Activated CD4-positive, alpha-beta T cell treated with anti-CD3 and anti-CD28 coated beads, Interleukin-2, amount 50 U/mL, for 1 hour (primary cell): ENCODE results near the gene MYH15.

Experiments used
- DNase-seq: peaks from one replicate; pipeline ENCODE4 v3.0.0-alpha.2; 2020

The MYH15 gene

GRCh38 chr3:108410531-108410984 is 99.8 kb downstream of the MYH15 start:
- no peak for DNase-seq

- no peak for DNase-seq
Observed at GRCh38 chr3:108409800-108410178, 100.6 kb downstream of the MYH15 start.

- DNase-seq = no peak
Observed at GRCh38 chr3:108408883-108409799, 101.3 kb downstream of the MYH15 start.

- DNase-seq = no peak
Observed at GRCh38 chr3:108407886-108408285, 102.5 kb downstream of the MYH15 start.

- DNase-seq = no peak
Observed at GRCh38 chr3:108406661-108407206, 103.7 kb downstream of the MYH15 start.

GRCh38 chr3:108406063-108406660 is 104.2 kb downstream of the MYH15 start:
- DNase-seq = no peak

GRCh38 chr3:108404368-108404767 is 106.0 kb downstream of the MYH15 start:
- DNase-seq = no peak

GRCh38 chr3:108403686-108404345 is 106.6 kb downstream of the MYH15 start:
- no peak for DNase-seq

GRCh38 chr3:108403198-108403597 is 107.2 kb downstream of the MYH15 start:
- DNase-seq = no peak

- no peak for DNase-seq
Observed at GRCh38 chr3:108401836-108402235, 108.6 kb downstream of the MYH15 start.

GRCh38 chr3:108398510-108398909 is 111.9 kb downstream of the MYH15 start:
- no peak for DNase-seq

GRCh38 chr3:108396336-108396735 is 114.1 kb downstream of the MYH15 start:
- no peak for DNase-seq

- DNase-seq = no peak
Observed at GRCh38 chr3:108394563-108394962, 115.8 kb downstream of the MYH15 start.

- no peak for DNase-seq
Observed at GRCh38 chr3:108394016-108394415, 116.4 kb downstream of the MYH15 start.

GRCh38 chr3:108393128-108393900 is 117.1 kb downstream of the MYH15 start:
- no peak for DNase-seq

- no peak for DNase-seq
Observed at GRCh38 chr3:108391917-108392593, 118.3 kb downstream of the MYH15 start.

- no peak for DNase-seq
Observed at GRCh38 chr3:108389372-108389771, 121.0 kb downstream of the MYH15 start.

GRCh38 chr3:108388136-108389132 is 122.0 kb downstream of the MYH15 start:
- DNase-seq = no peak

- no peak for DNase-seq
Observed at GRCh38 chr3:108387063-108387462, 123.3 kb downstream of the MYH15 start.

GRCh38 chr3:108383306-108383705 is 127.1 kb downstream of the MYH15 start:
- DNase-seq = no peak
